PFSK-1 (cell line): ENCODE data around the gene SLC43A2.

ENCODE experiments used
- FOXP2 ChIP-seq: optimal IDR thresholded peaks from 2 replicates; pipeline ENCODE3; 2011; ENCODE audit warnings: borderline replicate concordance, control low read depth, inconsistent platforms; ENCODE audit not compliant: insufficient read depth; ENCODE audit errors: extremely low read length, extremely low read depth
- POLR2AphosphoS5 ChIP-seq: IDR thresholded peaks from 2 replicates; pipeline ENCODE4 v1.6.1; 2012; ENCODE audit warnings: low read depth, mild to moderate bottlenecking, control low read depth, low read length, moderate library complexity
- REST ChIP-seq, 2 experiments: IDR thresholded peaks; 2 replicates each; pipeline versions ENCODE4 v1.6.1 to v1.8.0; 2011 to 2012; ENCODE audit warnings: low read depth in 2 of 2, low read length in 2 of 2, control low read depth in 1 of 2, inconsistent platforms in 1 of 2, mild to moderate bottlenecking in 1 of 2, moderate library complexity in 1 of 2; ENCODE audit not compliant: insufficient read depth in 1 of 2
- SIN3A ChIP-seq: IDR thresholded peaks from 2 replicates; pipeline ENCODE4 v1.6.1; 2012; ENCODE audit warnings: mild to moderate bottlenecking, low read length, moderate library complexity, borderline replicate concordance; ENCODE audit not compliant: insufficient read depth
- TAF1 ChIP-seq: IDR thresholded peaks from 2 replicates; pipeline ENCODE4 v1.6.1; 2012; ENCODE audit warnings: low read length, control low read depth, borderline replicate concordance; ENCODE audit not compliant: insufficient read depth

Gene SLC43A2

GRCh38 chr17:1607971-1608320 is 20.7 kb downstream of the SLC43A2 start:
- no peak for TF ChIP-seq SIN3A
- no peak for TF ChIP-seq TAF1
- no peak for TF ChIP-seq POLR2AphosphoS5
- no peak for TF ChIP-seq REST (IDR thresholded peaks at IDR 0.05; ENCODE audit: insufficient read depth in 1 of 2, low read depth in 2 of 2, low read length in 2 of 2)
- TF ChIP-seq FOXP2: no peak

- TF ChIP-seq SIN3A: no peak
- TF ChIP-seq REST (IDR thresholded peaks at IDR 0.05; ENCODE audit: insufficient read depth in 1 of 2, low read depth in 2 of 2, low read length in 2 of 2): no peak
- TF ChIP-seq TAF1: no peak
- TF ChIP-seq FOXP2: no peak
- TF ChIP-seq POLR2AphosphoS5: no peak
Measured at GRCh38 chr17:1606352-1606985, 22.2 kb downstream of the SLC43A2 start.

GRCh38 chr17:1605681-1606351 is 22.8 kb downstream of the SLC43A2 start:
- TF ChIP-seq SIN3A: no peak
- no peak for TF ChIP-seq FOXP2
- no peak for TF ChIP-seq TAF1
- TF ChIP-seq REST (IDR thresholded peaks at IDR 0.05; ENCODE audit: insufficient read depth in 1 of 2, low read depth in 2 of 2, low read length in 2 of 2): no peak
- no peak for TF ChIP-seq POLR2AphosphoS5

- TF ChIP-seq SIN3A (no peak), TAF1 (no peak), POLR2AphosphoS5 (no peak), REST (IDR thresholded peaks at IDR 0.05; ENCODE audit: insufficient read depth in 1 of 2, low read depth in 2 of 2, low read length in 2 of 2) (no peak), FOXP2 (no peak)
Measured at GRCh38 chr17:1604831-1605528, 23.7 kb downstream of the SLC43A2 start.
